Right lobe of liver (tissue), 6 donors: ENCODE data around the gene PAFAH1B1. TPM values are rescaled to one million over a fixed set of nuclear protein-coding genes. Genes with fewer than 3 reads are reported as not detected.
A peak's percentile ranks its signal among the peaks of the same experiment; 100 is the strongest.

Experiments
- ATAC-seq, 4 donors: fragments of 200-7000 bp; cut with Tn5 transposase; one replicate each; pipeline ENCODE4 v1.9.1; 2020; ENCODE audit warnings: mild to moderate bottlenecking in 4 of 4, moderate library complexity in 4 of 4
- DNase-seq, 3 donors: peaks; one replicate each; pipeline ENCODE4 v3.0.0-alpha.2; 2020
- H3K27ac ChIP-seq, 3 donors: fragments of 200-600 bp; one replicate each; pipeline ENCODE4 v1.8.0; 2022
- H3K27me3 ChIP-seq, 2 donors: fragments of 200-600 bp; one replicate each; pipeline ENCODE4 v1.8.0; 2022
- H3K36me3 ChIP-seq, 4 donors: fragments of 200-600 bp; sonication (generic) in 1 of 4; one replicate each; pipeline versions ENCODE4 v1.5.1 to v1.8.0; 2017 to 2022; ENCODE audit warnings: control low read depth in 1 of 4
- H3K4me1 ChIP-seq, 4 donors: fragments of 200-600 bp; sonication (generic) in 1 of 4; one replicate each; pipeline versions ENCODE4 v1.5.1 to v1.8.0; 2017 to 2022; ENCODE audit warnings: control low read depth in 1 of 4
- H3K4me3 ChIP-seq, 3 donors: fragments of 200-600 bp; one replicate each; pipeline ENCODE4 v1.8.0; 2022
- H3K9me3 ChIP-seq, 4 donors: fragments of 200-600 bp; sonication (generic) in 1 of 4; one replicate each; pipeline versions ENCODE4 v1.5.1 to v1.8.0; 2017 to 2022; ENCODE audit warnings: control low read depth in 1 of 4
- CTCF ChIP-seq, 4 donors: fragments of 200-600 bp in 3 of 4; fragments of 450-650 bp in 1 of 4; IDR thresholded peaks; one replicate each; pipeline versions ENCODE4 v1.5.1 to v1.8.0; 2016 to 2022; ENCODE audit warnings: antibody characterized with exemption in 4 of 4, mild to moderate bottlenecking in 2 of 4
- POLR2A ChIP-seq: fragments of 450-650 bp; IDR thresholded peaks from one replicate; pipeline ENCODE4 v1.6.1; 2017; ENCODE audit warnings: antibody characterized with exemption, mild to moderate bottlenecking
- WGBS: methylation state at CpG from one replicate; pipeline ENCODE4 v1.1.6; 2018; ENCODE audit warnings: low coverage, low lambda C conversion rate; ENCODE audit not compliant: insufficient coverage; ENCODE audit errors: missing lambda C conversion rate; 5-methylcytosine and 5-hydroxymethylcytosine counted together
- intact Hi-C, 2 donors: fragments of 100-400 bp; cut with DNase I; formaldehyde crosslinking; loops; one replicate each; pipeline versions ENCODE4 v1.11.2 to v1.14.1; 2022
- total RNA-seq, 6 experiments: library from RNA; depleted of rRNA in 2 of 6; stranded (reverse); fragments of >200 nt in 2 of 6; fragmentation: NEBNext Ultra II Directional in 3 of 6; extraction: Animal tissue kit (Norgen Biotek cat#: 25700) in 3 of 6; gene quantifications; one replicate each; pipeline versions ENCODE4 v1.1.0 to v1.2.4, GENCODE V29; 2016 to 2023
- donor health status: DM: no; HTN: yes; CAD: no.
- donor health status: DM: no; HTN: no; CAD: no.
- donor health status: DM: no; HTN: no; CAD: no.
- donor health status: DM: no; HTN: yes; CAD: no.
- donor health status: DM: no; HTN: yes; CAD: no.

The PAFAH1B1 gene
- total RNA-seq, 6 experiments from 2014 or later, result 32.6 to 69.9 (median 42.2) TPM

GRCh38 chr17:2701161-2701995 lies 107.9 kb downstream of the PAFAH1B1 start:
- Histone ChIP-seq H3K4me1 (peaks cover 0 to 27% (median 4%) of the 10 kb centered on the region in 4 donors), H3K27me3 (no peaks in the 10 kb centered on the region), H3K4me3 (no peak overlapping the region), H3K9me3 (no peaks in the 10 kb centered on the region), H3K27ac (no peak overlapping the region), H3K36me3 (peaks cover 0 to 80% (median 36%) of the 10 kb centered on the region in 4 donors)
- 91% methylated on average over 15 of the region's 41 CpGs for WGBS
- no peak for ATAC-seq
- DNase-seq, result peak; percentile 20 to 48 (median 47)
- intact Hi-C loops, result no loop called here
- TF ChIP-seq CTCF (IDR thresholded peaks at IDR 0.05) (no peak), POLR2A (no peak)

- intact Hi-C loops, result no loop called here
- Histone ChIP-seq H3K4me1 (peaks cover 0 to 35% (median 8%) of the 10 kb centered on the region in 4 donors), H3K9me3 (no peaks in the 10 kb centered on the region), H3K27ac (no peak overlapping the region), H3K36me3 (peaks cover 0 to 72% (median 35%) of the 10 kb centered on the region in 4 donors), H3K27me3 (no peaks in the 10 kb centered on the region), H3K4me3 (no peak overlapping the region)
- DNase-seq (peak in 2 of 3 donors; percentile 7 to 49), ATAC-seq (no peak)
- TF ChIP-seq CTCF (IDR thresholded peaks at IDR 0.05) (no peak), POLR2A (no peak)
- 87% methylated on average over 6 of the region's 22 CpGs for WGBS
These were observed 108.7 kb downstream of the PAFAH1B1 start for GRCh38 chr17:2701996-2702741.

- H3K36me3 ChIP-seq, result peaks cover 0 to 62% (median 31%) of the 10 kb centered on the region in 4 donors
- peak in 2 of 3 donors; percentile 52 for DNase-seq
These were observed 109.7 kb downstream of the PAFAH1B1 start for GRCh38 chr17:2703181-2703580.

GRCh38 chr17:2703606-2704005 lies 110.2 kb downstream of the PAFAH1B1 start:
- Histone ChIP-seq H3K27me3 (no peaks in the 10 kb centered on the region), H3K36me3 (peaks cover 0 to 57% (median 29%) of the 10 kb centered on the region in 4 donors), H3K9me3 (no peaks in the 10 kb centered on the region), H3K4me1 (peaks cover 0 to 49% (median 17%) of the 10 kb centered on the region in 4 donors), H3K27ac (no peak overlapping the region), H3K4me3 (no peak overlapping the region)
- ATAC-seq, result no peak
- no peak for DNase-seq
- intact Hi-C loops, result no loop called here
- TF ChIP-seq CTCF (IDR thresholded peaks at IDR 0.05) (no peak), POLR2A (no peak)
- WGBS, result no CpG with 5 or more reads among the region's 16 CpGs

More at GRCh38 chr17:2703181-2703580, 109.7 kb downstream of the PAFAH1B1 start:
- Histone ChIP-seq H3K4me3 (no peak overlapping the region), H3K4me1 (peaks cover 0 to 45% (median 14%) of the 10 kb centered on the region in 4 donors), H3K27me3 (no peaks in the 10 kb centered on the region), H3K9me3 (no peaks in the 10 kb centered on the region), H3K27ac (no peak overlapping the region)
- intact Hi-C loops, result no loop called here
- no peak for ATAC-seq
- WGBS, result 80% methylated on average over 1 of the region's 20 CpGs
- TF ChIP-seq CTCF (IDR thresholded peaks at IDR 0.05) (no peak), POLR2A (no peak)
